DMS53 treated with DMSO at 0.1 percent for 48 hours (cell line): ENCODE measurements around the gene WNT7A.

ENCODE experiments used
- DNase-seq: peaks from one replicate; lab custom pipeline; 2025; ENCODE audit not compliant: unreplicated experiment; lab: John Stamatoyannopoulos, UW

WNT7A gene

GRCh38 chr3:13831386-13831996 lies 48.4 kb downstream of the WNT7A start:
- no peak for DNase-seq

GRCh38 chr3:13829311-13829710 lies 50.6 kb downstream of the WNT7A start:
- no peak for DNase-seq

- DNase-seq, result no peak
Measured at GRCh38 chr3:13828501-13829265, 51.2 kb downstream of the WNT7A start.

GRCh38 chr3:13827699-13828098 lies 52.2 kb downstream of the WNT7A start:
- no peak for DNase-seq

- no peak for DNase-seq
Measured at GRCh38 chr3:13827256-13827655, 52.6 kb downstream of the WNT7A start.

GRCh38 chr3:13826672-13827071 lies 53.2 kb downstream of the WNT7A start:
- DNase-seq, result no peak

- DNase-seq, result no peak
Measured at GRCh38 chr3:13825821-13826220, 54.0 kb downstream of the WNT7A start.

- DNase-seq, result no peak
Measured at GRCh38 chr3:13825311-13825579, 54.6 kb downstream of the WNT7A start.

GRCh38 chr3:13824521-13825310 lies 55.2 kb downstream of the WNT7A start:
- no peak for DNase-seq

GRCh38 chr3:13823692-13824091 lies 56.2 kb downstream of the WNT7A start:
- DNase-seq, result no peak

GRCh38 chr3:13822871-13823585 lies 56.8 kb downstream of the WNT7A start:
- no peak for DNase-seq

- no peak for DNase-seq
Measured at GRCh38 chr3:13822042-13822441, 57.8 kb downstream of the WNT7A start.

GRCh38 chr3:13821126-13821525 lies 58.7 kb downstream of the WNT7A start:
- DNase-seq, result no peak

GRCh38 chr3:13818919-13819318 lies 61.0 kb downstream of the WNT7A start:
- DNase-seq, result no peak

- no peak for DNase-seq
Measured at GRCh38 chr3:13815088-13815683, 64.7 kb downstream of the WNT7A start.

- DNase-seq, result no peak
Measured at GRCh38 chr3:13812034-13812471, 67.8 kb downstream of the WNT7A start.

GRCh38 chr3:13811614-13812013 lies 68.3 kb downstream of the WNT7A start:
- DNase-seq, result no peak

GRCh38 chr3:13808550-13808949 lies 71.3 kb downstream of the WNT7A start:
- DNase-seq, result no peak

GRCh38 chr3:13801361-13802204 lies 78.3 kb downstream of the WNT7A start:
- DNase-seq, result no peak

- no peak for DNase-seq
Measured at GRCh38 chr3:13800064-13800463, 79.8 kb downstream of the WNT7A start.
